IMR-90 (cell line): ENCODE data around the gene CPEB2. TPM values are rescaled to one million over a fixed set of nuclear protein-coding genes. Genes with fewer than 3 reads are reported as not detected.

Source experiments
- ATAC-seq: fragments of 200-7000 bp; cut with Tn5 transposase; 2 replicates; pipeline ENCODE4 v1.9.1; 2020; ENCODE audit warnings: low read depth, mild to moderate bottlenecking, moderate library complexity
- BruUV-seq: library from RNA; stranded (reverse); fragments of 400-500 nt; replicated peaks from 2 replicates; lab custom pipeline; 2021; lab: Mats Ljungman, UMichigan
- CTCF ChIA-PET: fragments of 300-600 bp; formaldehyde crosslinking; extraction: SDS; loops from one replicate; lab custom pipeline; 2021; ENCODE audit warnings: antibody characterized with exemption; lab: Yijun Ruan, JAX
- POLR2A ChIA-PET: fragments of 300-600 bp; sonication (Branson Sonifier 250); formaldehyde crosslinking; loops from one replicate; lab custom pipeline; 2022; ENCODE audit warnings: antibody characterized with exemption; ENCODE audit not compliant: unreplicated experiment; lab: Charles Lee
- DNase-seq: peaks from one replicate; pipeline ENCODE4 v3.0.0; 2013
- H2AFZ ChIP-seq: replicated peaks from 2 replicates; pipeline ENCODE3; 2013; ENCODE audit warnings: low read length, mild to moderate bottlenecking; ENCODE audit not compliant: poor library complexity
- H2AK5ac ChIP-seq: 2 replicates; pipeline ENCODE4 v1.6.1; 2013; ENCODE audit warnings: low read depth, low read length, inconsistent platforms
- H2AK9ac ChIP-seq: replicated peaks from 2 replicates; pipeline ENCODE3; 2013; ENCODE audit warnings: mild to moderate bottlenecking, low read depth, low read length, moderate library complexity; ENCODE audit not compliant: poor library complexity
- H2BK120ac ChIP-seq: 2 replicates; pipeline ENCODE4 v1.6.1; 2013; ENCODE audit warnings: low read depth, low read length, inconsistent platforms
- H2BK15ac ChIP-seq: 3 replicates; pipeline ENCODE4 v1.6.1; 2013; ENCODE audit warnings: low read depth, low read length, inconsistent platforms
- H2BK20ac ChIP-seq: 2 replicates; pipeline ENCODE4 v1.6.1; 2013; ENCODE audit warnings: low read depth, mild to moderate bottlenecking, inconsistent platforms, low read length, moderate library complexity
- H2BK5ac ChIP-seq: 2 replicates; pipeline ENCODE4 v1.6.1; 2013; ENCODE audit warnings: mild to moderate bottlenecking, low read depth, low read length, inconsistent platforms; ENCODE audit not compliant: poor library complexity, severe bottlenecking
- H3K14ac ChIP-seq: replicated peaks from 2 replicates; pipeline ENCODE4 v1.6.1; 2013; ENCODE audit warnings: low read depth, low read length, inconsistent platforms
- H3K18ac ChIP-seq: 2 replicates; pipeline ENCODE4 v1.6.1; 2013; ENCODE audit warnings: low read depth, low read length, control low read depth
- H3K23ac ChIP-seq: 2 replicates; pipeline ENCODE4 v1.6.1; 2013; ENCODE audit warnings: low read depth, low read length, inconsistent platforms
- H3K27ac ChIP-seq: 2 replicates; pipeline ENCODE4 v1.5.1; 2013; ENCODE audit warnings: mild to moderate bottlenecking, control low read depth, low read length; ENCODE audit not compliant: insufficient read depth
- H3K27me3 ChIP-seq: 2 replicates; pipeline ENCODE4 v1.6.1; 2013; ENCODE audit warnings: low read length; ENCODE audit not compliant: control insufficient read depth, insufficient read depth
- H3K36me3 ChIP-seq: 2 replicates; pipeline ENCODE4 v1.6.1; 2013; ENCODE audit warnings: low read length, mixed read lengths; ENCODE audit not compliant: control insufficient read depth, insufficient read depth
- H3K4ac ChIP-seq: 2 replicates; pipeline ENCODE4 v1.6.1; 2013; ENCODE audit warnings: low read depth, low read length, inconsistent platforms
- H3K4me1 ChIP-seq: 2 replicates; pipeline ENCODE4 v1.6.1; 2013; ENCODE audit warnings: low read length, mixed read lengths; ENCODE audit not compliant: control insufficient read depth, insufficient read depth
- H3K4me2 ChIP-seq: 2 replicates; pipeline ENCODE4 v1.6.1; 2013; ENCODE audit warnings: low read depth, mild to moderate bottlenecking, control low read depth, low read length, moderate library complexity
- H3K4me3 ChIP-seq: 2 replicates; pipeline ENCODE4 v1.5.1; 2013; ENCODE audit warnings: low read depth, mild to moderate bottlenecking, control low read depth, low read length, moderate library complexity; ENCODE audit not compliant: insufficient read depth
- H3K56ac ChIP-seq: 2 replicates; pipeline ENCODE4 v1.6.1; 2013; ENCODE audit warnings: low read length, inconsistent platforms; ENCODE audit not compliant: insufficient read depth; ENCODE audit errors: extremely low read depth
- H3K79me1 ChIP-seq, 2 experiments: 2 replicates each; pipeline ENCODE4 v1.6.1; 2013; ENCODE audit warnings: low read length in 2 of 2, inconsistent platforms in 1 of 2, low read depth in 1 of 2
- H3K9ac ChIP-seq: 2 replicates; pipeline ENCODE4 v1.6.1; 2013; ENCODE audit warnings: low read depth, low read length, control low read depth
- H3K9me1 ChIP-seq: 2 replicates; pipeline ENCODE4 v1.6.1; 2013; ENCODE audit warnings: low read length, inconsistent platforms; ENCODE audit not compliant: insufficient read depth
- H3K9me3 ChIP-seq: 2 replicates; pipeline ENCODE4 v1.6.1; 2013; ENCODE audit warnings: low read length; ENCODE audit not compliant: control insufficient read depth, insufficient read depth
- H4K20me1 ChIP-seq: 2 replicates; pipeline ENCODE4 v1.6.1; 2013; ENCODE audit warnings: low read length, inconsistent platforms; ENCODE audit not compliant: insufficient read depth
- H4K5ac ChIP-seq: 2 replicates; pipeline ENCODE4 v1.6.1; 2013; ENCODE audit warnings: mild to moderate bottlenecking, low read depth, low read length, control low read depth
- H4K8ac ChIP-seq, 2 experiments: 2 replicates each; pipeline ENCODE4 v1.6.1; 2013; ENCODE audit warnings: low read depth in 2 of 2, low read length in 2 of 2, control low read depth in 1 of 2, inconsistent platforms in 1 of 2
- H4K91ac ChIP-seq: 2 replicates; pipeline ENCODE4 v1.6.1; 2013; ENCODE audit warnings: low read depth, low read length, inconsistent platforms; ENCODE audit not compliant: insufficient read depth
- BHLHE40 ChIP-seq: fragments of 150-350 bp; IDR thresholded peaks from 2 replicates; pipeline ENCODE4 v1.6.1; 2016; ENCODE audit warnings: mild to moderate bottlenecking, low read depth, low read length
- CEBPB ChIP-seq: IDR thresholded peaks from 2 replicates; pipeline ENCODE4 v1.6.1; 2012; ENCODE audit warnings: low read depth, low read length, improper control_type of control experiment
- CHD1 ChIP-seq: IDR thresholded peaks from 2 replicates; pipeline ENCODE4 v1.6.1; 2012; ENCODE audit warnings: low read depth, low read length, improper control_type of control experiment
- ELK1 ChIP-seq: fragments of 150-350 bp; IDR thresholded peaks from 2 replicates; pipeline ENCODE4 v1.6.1; 2016; ENCODE audit warnings: low read depth, mild to moderate bottlenecking, low read length, moderate library complexity, borderline replicate concordance
- FOS ChIP-seq: fragments of 150-350 bp; IDR thresholded peaks from 2 replicates; pipeline ENCODE4 v1.6.1; 2016; ENCODE audit warnings: low read depth, low read length
- MAFK ChIP-seq: IDR thresholded peaks from 2 replicates; pipeline ENCODE4 v1.6.1; 2012; ENCODE audit warnings: low read depth, low read length, improper control_type of control experiment
- MAZ ChIP-seq: IDR thresholded peaks from 2 replicates; pipeline ENCODE4 v1.6.1; 2012; ENCODE audit warnings: low read depth, mild to moderate bottlenecking, low read length, improper control_type of control experiment, moderate library complexity, borderline replicate concordance
- MXI1 ChIP-seq: IDR thresholded peaks from 2 replicates; pipeline ENCODE4 v1.6.1; 2012; ENCODE audit warnings: low read depth, mild to moderate bottlenecking, low read length, moderate library complexity, borderline replicate concordance
- NFE2L2 ChIP-seq: fragments of 150-350 bp; IDR thresholded peaks from 2 replicates; pipeline ENCODE4 v1.6.1; 2016; ENCODE audit warnings: low read depth, mild to moderate bottlenecking, low read length
- POLR2A ChIP-seq: IDR thresholded peaks from 2 replicates; pipeline ENCODE4 v1.6.1; 2012; ENCODE audit warnings: mild to moderate bottlenecking, low read depth, low read length
- RAD21 ChIP-seq: IDR thresholded peaks from 2 replicates; pipeline ENCODE4 v1.6.1; 2012; ENCODE audit warnings: low read length, improper control_type of control experiment
- RCOR1 ChIP-seq: IDR thresholded peaks from 2 replicates; pipeline ENCODE4 v1.6.1; 2012; ENCODE audit warnings: mild to moderate bottlenecking, low read length, improper control_type of control experiment; ENCODE audit not compliant: insufficient replicate concordance
- RFX5 ChIP-seq: IDR thresholded peaks from 2 replicates; pipeline ENCODE4 v1.8.0; 2012; ENCODE audit warnings: low read depth, mild to moderate bottlenecking, low read length, moderate library complexity
- SMC3 ChIP-seq: fragments of 150-350 bp; IDR thresholded peaks from 2 replicates; pipeline ENCODE4 v1.6.1; 2016; ENCODE audit warnings: low read depth, mild to moderate bottlenecking, antibody characterized with exemption, low read length, moderate library complexity
- WGBS, 2 experiments: methylation state at CpG; one replicate each; pipeline versions ENCODE4 v1.1.5 to v1.1.7; 2013; ENCODE audit warnings: missing lambda C conversion rate in 2 of 2; ENCODE audit not compliant: insufficient read length in 1 of 2; ENCODE audit errors: extremely low coverage in 2 of 2; 5-methylcytosine and 5-hydroxymethylcytosine counted together
- dilution Hi-C: fragments of 300-500 bp; cut with HindIII; formaldehyde crosslinking; loops from one replicate; pipeline ENCODE4 v1.14.3; 2018; ENCODE audit warnings: low sequenced_read_pairs; ENCODE audit not compliant: unreplicated experiment
- in situ Hi-C: fragments of 300-500 bp; cut with MboI; formaldehyde crosslinking; loops from 3 replicates; pipeline ENCODE4 v1.14.3; 2019; ENCODE audit warnings: low sequenced_read_pairs, inconsistent platforms, mixed read lengths
- intact Hi-C: fragments of 100-400 bp; cut with micrococcal nuclease; formaldehyde crosslinking; loops from 2 replicates; pipeline ENCODE4 v1.10.0; 2022
- polyA plus RNA-seq, 3 experiments: library from polyadenylated mRNA; depleted of rRNA; stranded (reverse); fragments of >200 nt; gene quantifications; 2 replicates each; pipeline ENCODE4 v1.2.3, GENCODE V29; 2012; ENCODE audit warnings: low replicate concordance in 1 of 3
- total RNA-seq: library from RNA; depleted of rRNA; stranded (reverse); fragments of >200 nt; gene quantifications from 2 replicates; pipeline ENCODE4 v1.2.3, GENCODE V29; 2012
- TF ChIP-seq, protein P1 (sequence below): fragments of 150-350 bp; IDR thresholded peaks from 2 replicates; pipeline ENCODE4 v1.6.1; 2017; ENCODE audit warnings: mild to moderate bottlenecking, antibody characterized with exemption, low read length, low read depth
- TF ChIP-seq, protein P2 (sequence below): conservative IDR thresholded peaks from 2 replicates; pipeline ENCODE4 v1.5.1; 2012; ENCODE audit warnings: mild to moderate bottlenecking, low read depth, low read length, improper control_type of control experiment

CPEB2 gene
- total and polyA plus RNA-seq, 2 of the 4 experiments (the other 2 are of a cell fraction), result 10.6 to 12.0 TPM

DNA sequence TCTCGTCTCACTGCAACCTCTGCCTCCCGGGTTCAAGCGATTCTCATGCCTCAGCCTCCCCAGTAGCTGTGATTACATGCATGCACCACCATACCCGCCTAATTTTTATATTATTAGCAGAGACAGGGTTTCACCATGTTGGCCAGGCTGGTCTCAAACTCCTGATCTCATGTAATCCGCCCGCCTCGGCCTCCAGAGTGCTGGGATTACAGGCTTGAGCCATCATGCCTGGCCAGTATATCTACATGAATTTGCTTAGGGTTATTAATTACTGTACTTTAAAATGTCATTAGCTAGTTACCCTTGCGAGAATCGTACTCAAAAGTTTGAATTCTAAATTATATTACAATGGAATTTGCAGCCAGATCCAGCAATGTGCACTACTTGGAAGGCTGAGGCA, 8.9 kb downstream of the CPEB2 start:
- no peak for ATAC-seq
- WGBS, 2 experiments, result no CpG with 5 or more reads among the region's 9 CpGs
- Histone ChIP-seq H2BK20ac (no peak overlapping the region), H3K4ac (no peak overlapping the region), H2BK5ac (no peak overlapping the region), H3K4me1 (peaks cover 2% of the 10 kb centered on the region; the same call in 1 of the 2 replicates), H4K5ac (no peak overlapping the region), H2AK5ac (no peak overlapping the region), H3K18ac (no peak overlapping the region), H3K4me3 (no peak overlapping the region), H3K9me3 (no peaks in the 10 kb centered on the region), H3K14ac (no peak overlapping the region), H4K8ac (no peak overlapping the region), H3K23ac (no peak overlapping the region), H3K9me1 (no peaks in the 10 kb centered on the region), H3K27me3 (no peaks in the 10 kb centered on the region), H3K27ac (no peak overlapping the region), H2BK120ac (no peak overlapping the region), H3K79me1 (peaks cover 0 to 30% of the 10 kb centered on the region in 2 experiments; a peak in 3 of 4 replicates), H2AK9ac (no peak overlapping the region), H4K91ac (no peak overlapping the region), H3K4me2 (no peak overlapping the region), H2BK15ac (no peak overlapping the region), H2AFZ (no peak overlapping the region), H3K36me3 (peaks cover 13% of the 10 kb centered on the region), H3K9ac (no peak overlapping the region), H3K56ac (no peak overlapping the region), H4K20me1 (peaks cover 11% of the 10 kb centered on the region; the same call in 1 of the 2 replicates)
- in situ Hi-C loops, result loop anchor here (25.0 kb wide), 1 partner anchor 676 kb away; the partner anchor contains the start of gene FAM200B
- ChIA-PET POLR2A (no interaction called here), CTCF (interaction anchor here (0.7 kb wide), 1 partner anchor 40 kb away, joined by 4 read pairs; no protein-coding TSS in a partner anchor)
- BruUV-seq, result no TSS peak
- DNase-seq, result no peak
- no peak for TF ChIP-seq NFE2L2
- no peak for TF ChIP-seq SMC3
- TF ChIP-seq ELK1, result no peak
- TF ChIP-seq RFX5, result no peak
- no peak for TF ChIP-seq MAFK
- TF ChIP-seq POLR2A, result no peak
- TF ChIP-seq BHLHE40, result no peak
- no peak for TF ChIP-seq FOS
- TF ChIP-seq CEBPB, result no peak
- no peak for TF ChIP-seq MXI1
- TF ChIP-seq RCOR1, result no peak
- TF ChIP-seq, protein P1, sequence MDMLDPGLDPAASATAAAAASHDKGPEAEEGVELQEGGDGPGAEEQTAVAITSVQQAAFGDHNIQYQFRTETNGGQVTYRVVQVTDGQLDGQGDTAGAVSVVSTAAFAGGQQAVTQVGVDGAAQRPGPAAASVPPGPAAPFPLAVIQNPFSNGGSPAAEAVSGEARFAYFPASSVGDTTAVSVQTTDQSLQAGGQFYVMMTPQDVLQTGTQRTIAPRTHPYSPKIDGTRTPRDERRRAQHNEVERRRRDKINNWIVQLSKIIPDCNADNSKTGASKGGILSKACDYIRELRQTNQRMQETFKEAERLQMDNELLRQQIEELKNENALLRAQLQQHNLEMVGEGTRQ, result no peak
- TF ChIP-seq CHD1, result no peak
- TF ChIP-seq MAZ, result no peak
- TF ChIP-seq, protein P2, sequence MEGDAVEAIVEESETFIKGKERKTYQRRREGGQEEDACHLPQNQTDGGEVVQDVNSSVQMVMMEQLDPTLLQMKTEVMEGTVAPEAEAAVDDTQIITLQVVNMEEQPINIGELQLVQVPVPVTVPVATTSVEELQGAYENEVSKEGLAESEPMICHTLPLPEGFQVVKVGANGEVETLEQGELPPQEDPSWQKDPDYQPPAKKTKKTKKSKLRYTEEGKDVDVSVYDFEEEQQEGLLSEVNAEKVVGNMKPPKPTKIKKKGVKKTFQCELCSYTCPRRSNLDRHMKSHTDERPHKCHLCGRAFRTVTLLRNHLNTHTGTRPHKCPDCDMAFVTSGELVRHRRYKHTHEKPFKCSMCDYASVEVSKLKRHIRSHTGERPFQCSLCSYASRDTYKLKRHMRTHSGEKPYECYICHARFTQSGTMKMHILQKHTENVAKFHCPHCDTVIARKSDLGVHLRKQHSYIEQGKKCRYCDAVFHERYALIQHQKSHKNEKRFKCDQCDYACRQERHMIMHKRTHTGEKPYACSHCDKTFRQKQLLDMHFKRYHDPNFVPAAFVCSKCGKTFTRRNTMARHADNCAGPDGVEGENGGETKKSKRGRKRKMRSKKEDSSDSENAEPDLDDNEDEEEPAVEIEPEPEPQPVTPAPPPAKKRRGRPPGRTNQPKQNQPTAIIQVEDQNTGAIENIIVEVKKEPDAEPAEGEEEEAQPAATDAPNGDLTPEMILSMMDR, result no peak
- no peak for TF ChIP-seq RAD21
- intact Hi-C loops, result no loop called here
- dilution Hi-C loops, result no loop called here
